B cell (primary cell): Measurements from ENCODE around the gene LIN52. TPM values are rescaled to one million over a fixed set of nuclear protein-coding genes. Genes with fewer than 3 reads are reported as not detected.

Source experiments
- ATAC-seq: fragments of 200-7000 bp; cut with Tn5 transposase; one replicate; pipeline ENCODE4 v1.10.0; 2021; ENCODE audit warnings: low read depth, mild to moderate bottlenecking, moderate number of reproducible peaks, moderate library complexity
- CTCF ChIA-PET: fragments of 350-600 bp; sonication (Branson Sonifier 250); formaldehyde crosslinking; loops from one replicate; lab custom pipeline; 2021; ENCODE audit warnings: antibody characterized with exemption, inconsistent platforms; lab: Charles Lee
- POLR2A ChIA-PET: fragments of 350-600 bp; sonication (Branson Sonifier 250); formaldehyde crosslinking; loops from one replicate; lab custom pipeline; 2021; ENCODE audit warnings: antibody characterized with exemption; lab: Charles Lee
- DNase-seq: peaks from one replicate; pipeline ENCODE4 v3.0.0; 2013
- H2AFZ ChIP-seq: 2 replicates; pipeline ENCODE4 v1.6.1; 2012; ENCODE audit warnings: mild to moderate bottlenecking, low read depth, low read length; ENCODE audit not compliant: insufficient read depth, poor library complexity, severe bottlenecking
- H3K27ac ChIP-seq, 2 donors: 1 replicate in 1 of 2; 2 replicates in 1 of 2; pipeline ENCODE4 v1.5.1; 2012 to 2013; ENCODE audit warnings: low read length in 2 of 2, mild to moderate bottlenecking in 2 of 2, moderate library complexity in 1 of 2
- H3K27me3 ChIP-seq, 4 experiments: fragments of 200-600 bp in 1 of 4; sonication (generic) in 1 of 4; replicated peaks in 1 of 4; 1 replicate in 2 of 4; 2 replicates in 2 of 4; pipeline versions ENCODE4 v1.6.1 to v1.7.0; 2013 to 2016; ENCODE audit warnings: low read length in 3 of 4, mild to moderate bottlenecking in 2 of 4, mixed read lengths in 1 of 4, moderate library complexity in 1 of 4; ENCODE audit not compliant: insufficient read depth in 4 of 4, control insufficient read depth in 3 of 4; ENCODE audit errors: control extremely low read depth in 1 of 4
- H3K36me3 ChIP-seq, 2 experiments: replicated peaks in 1 of 2; 1 replicate in 1 of 2; 2 replicates in 1 of 2; pipeline versions ENCODE4 v1.6.1 to v1.7.1; 2013; ENCODE audit warnings: low read length in 1 of 2; ENCODE audit not compliant: insufficient read depth in 2 of 2, control insufficient read depth in 1 of 2; ENCODE audit errors: control extremely low read depth in 1 of 2, extremely low read depth in 1 of 2
- H3K4me1 ChIP-seq, 2 donors: fragments of 200-600 bp in 1 of 2; sonication (generic) in 1 of 2; 1 replicate in 1 of 2; 2 replicates in 1 of 2; pipeline versions ENCODE4 v1.5.1 to v1.6.1; 2013 to 2017; ENCODE audit warnings: low read length in 2 of 2; ENCODE audit not compliant: control insufficient read depth in 2 of 2, insufficient read depth in 2 of 2
- H3K4me2 ChIP-seq: replicated peaks from 2 replicates; pipeline ENCODE3; 2012; ENCODE audit warnings: mild to moderate bottlenecking, low read depth, low read length; ENCODE audit not compliant: poor library complexity, severe bottlenecking
- H3K4me3 ChIP-seq, 5 experiments: fragments of 200-600 bp in 1 of 5; sonication (generic) in 1 of 5; 1 replicate in 3 of 5; 2 replicates in 2 of 5; pipeline versions ENCODE4 v1.5.1 to v1.7.0; 2011 to 2016; ENCODE audit warnings: low read length in 4 of 5, mild to moderate bottlenecking in 4 of 5, low read depth in 2 of 5, control low read depth in 1 of 5, moderate library complexity in 1 of 5; ENCODE audit not compliant: insufficient read depth in 1 of 5; ENCODE audit errors: control extremely low read depth in 1 of 5, extremely low read depth in 1 of 5
- H3K79me2 ChIP-seq: fragments of 200-600 bp; sonication (generic); one replicate; pipeline ENCODE4 v1.6.0; 2016; ENCODE audit warnings: low read length; ENCODE audit not compliant: control insufficient read depth, insufficient read depth
- H3K9ac ChIP-seq: fragments of 200-600 bp; sonication (generic); 2 replicates; pipeline ENCODE4 v1.6.1; 2017; ENCODE audit warnings: mild to moderate bottlenecking, low read length, moderate library complexity
- H3K9me3 ChIP-seq, 3 donors: one replicate each; pipeline versions ENCODE4 v1.6.1 to v1.7.1; 2013; ENCODE audit warnings: low read length in 2 of 3; ENCODE audit not compliant: control insufficient read depth in 2 of 3, insufficient read depth in 1 of 3; ENCODE audit errors: control extremely low read depth in 1 of 3
- H4K20me1 ChIP-seq: 2 replicates; pipeline ENCODE4 v1.6.0; 2012; ENCODE audit warnings: mild to moderate bottlenecking, low read length; ENCODE audit not compliant: insufficient read depth, control insufficient read depth, poor library complexity, severe bottlenecking
- H3K27ac Mint-ChIP-seq: one replicate; pipeline ENCODE4 v1.8.0; 2021; ENCODE audit warnings: mixed read lengths
- H3K27me3 Mint-ChIP-seq: one replicate; pipeline ENCODE4 v1.8.0; 2021; ENCODE audit warnings: mixed read lengths
- H3K4me1 Mint-ChIP-seq: one replicate; pipeline ENCODE4 v1.8.0; 2021; ENCODE audit warnings: mixed read lengths
- H3K4me3 Mint-ChIP-seq: one replicate; pipeline ENCODE4 v1.8.0; 2021; ENCODE audit warnings: mixed read lengths
- H3K9me3 Mint-ChIP-seq: one replicate; pipeline ENCODE4 v1.8.0; 2022; ENCODE audit warnings: mixed read lengths; ENCODE audit not compliant: insufficient read depth
- CTCF ChIP-seq: fragments of 200-600 bp; IDR thresholded peaks from one replicate; pipeline ENCODE4 v1.8.0; 2022; ENCODE audit warnings: antibody characterized with exemption, mild to moderate bottlenecking
- EZH2 ChIP-seq: IDR thresholded peaks from 2 replicates; pipeline ENCODE4 v1.6.1; 2012; ENCODE audit warnings: borderline replicate concordance, low read depth, mild to moderate bottlenecking, moderate library complexity, low read length; ENCODE audit not compliant: insufficient read depth, poor library complexity, severe bottlenecking
- WGBS: methylation state at CpG from one replicate; pipeline ENCODE4 v1.1.5; 2013; ENCODE audit warnings: missing lambda C conversion rate; ENCODE audit not compliant: insufficient coverage; 5-methylcytosine and 5-hydroxymethylcytosine counted together
- intact Hi-C: fragments of 100-400 bp; cut with micrococcal nuclease; formaldehyde crosslinking; loops from one replicate; pipeline ENCODE4 v1.10.0; 2022
- polyA plus RNA-seq: library from polyadenylated mRNA; depleted of rRNA; stranded (reverse); fragments of >200 nt; gene quantifications from 2 replicates; pipeline ENCODE4 v1.2.3, GENCODE V29; 2012
- total RNA-seq, 2 donors: library from RNA; stranded (reverse); fragments of 120-200 nt in 1 of 2; gene quantifications; 1 replicate in 1 of 2; 2 replicates in 1 of 2; pipeline versions ENCODE4 v1.2.3 to v1.2.4, GENCODE V29; 2013 to 2022

The LIN52 gene
- total and polyA plus RNA-seq, 2 donors (not counting 1 experiment from before 2014, with no cell fraction given) = 3.9 to 13.1 TPM

DNA sequence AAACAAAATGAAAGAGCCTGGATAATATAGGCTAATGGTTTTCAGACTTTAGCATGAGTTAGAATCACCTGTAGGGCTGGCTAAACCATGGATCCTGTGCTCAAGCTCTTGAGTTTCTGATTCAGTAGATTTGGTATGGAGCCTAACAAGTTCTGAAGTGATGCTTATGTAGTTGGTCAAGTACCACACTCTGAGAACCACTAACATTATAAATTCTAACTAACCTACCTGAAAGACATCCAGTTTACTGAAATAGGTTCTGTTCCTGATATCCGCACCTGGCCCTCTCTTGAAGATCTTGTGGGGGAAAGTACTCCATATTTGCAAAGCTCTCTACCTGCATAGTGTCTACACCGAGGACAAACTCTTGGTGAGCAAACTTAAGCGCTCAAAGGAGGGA, 95.1 kb downstream of the LIN52 start:
- H3K27me3 Mint-ChIP-seq = no peaks in the 10 kb centered on the region

More for the DNA sequence above, 95.1 kb downstream of the LIN52 start:
- intact Hi-C loops = no loop called here
- H4K20me1 ChIP-seq = no peaks in the 10 kb centered on the region
- H3K79me2 ChIP-seq = no peaks in the 10 kb centered on the region
- H3K4me1 Mint-ChIP-seq = no peaks in the 10 kb centered on the region
- H3K4me3 ChIP-seq = no peak overlapping the region
- ChIA-PET POLR2A (no interaction called here), CTCF (interaction anchor here (0.7 kb wide), 3 partner anchors 282 to 1241 kb away, joined by 3 to 4 read pairs (median 3); no protein-coding TSS in a partner anchor)
- H3K4me1 ChIP-seq = no peaks in the 10 kb centered on the region
- H3K4me3 Mint-ChIP-seq = no peak overlapping the region
- H3K4me2 ChIP-seq = no peak overlapping the region
- no peak for ATAC-seq
- H3K9me3 Mint-ChIP-seq = no peaks in the 10 kb centered on the region
- peaks cover 0 to 4% of the 10 kb centered on the region in 2 experiments for H3K36me3 ChIP-seq
- no peak for DNase-seq
- H3K9me3 ChIP-seq = no peaks in the 10 kb centered on the region
- H2AFZ ChIP-seq = no peak overlapping the region
- no CpG with 5 or more reads among the region's 3 CpGs for WGBS
- no peaks in the 10 kb centered on the region for H3K27me3 ChIP-seq
- H3K9ac ChIP-seq = no peak overlapping the region
- no peak overlapping the region for H3K27ac ChIP-seq
- no peak for TF ChIP-seq EZH2
- no peak for TF ChIP-seq CTCF
- H3K27ac Mint-ChIP-seq = no peak overlapping the region
